GM21529 (cell line): Measurements from ENCODE around the gene CA5A.
"Not testable (repeated sequence)": the region's sequence is repeated elsewhere in the genome, so short reads cannot be mapped to it uniquely, and the experiment has no call there.

ENCODE experiments used
- ATAC-seq: cut with Tn5 transposase; IDR thresholded peaks from one replicate; pipeline ENCODE4 v1.9.1; 2021; ENCODE audit not compliant: unreplicated experiment

Gene CA5A

DNA sequence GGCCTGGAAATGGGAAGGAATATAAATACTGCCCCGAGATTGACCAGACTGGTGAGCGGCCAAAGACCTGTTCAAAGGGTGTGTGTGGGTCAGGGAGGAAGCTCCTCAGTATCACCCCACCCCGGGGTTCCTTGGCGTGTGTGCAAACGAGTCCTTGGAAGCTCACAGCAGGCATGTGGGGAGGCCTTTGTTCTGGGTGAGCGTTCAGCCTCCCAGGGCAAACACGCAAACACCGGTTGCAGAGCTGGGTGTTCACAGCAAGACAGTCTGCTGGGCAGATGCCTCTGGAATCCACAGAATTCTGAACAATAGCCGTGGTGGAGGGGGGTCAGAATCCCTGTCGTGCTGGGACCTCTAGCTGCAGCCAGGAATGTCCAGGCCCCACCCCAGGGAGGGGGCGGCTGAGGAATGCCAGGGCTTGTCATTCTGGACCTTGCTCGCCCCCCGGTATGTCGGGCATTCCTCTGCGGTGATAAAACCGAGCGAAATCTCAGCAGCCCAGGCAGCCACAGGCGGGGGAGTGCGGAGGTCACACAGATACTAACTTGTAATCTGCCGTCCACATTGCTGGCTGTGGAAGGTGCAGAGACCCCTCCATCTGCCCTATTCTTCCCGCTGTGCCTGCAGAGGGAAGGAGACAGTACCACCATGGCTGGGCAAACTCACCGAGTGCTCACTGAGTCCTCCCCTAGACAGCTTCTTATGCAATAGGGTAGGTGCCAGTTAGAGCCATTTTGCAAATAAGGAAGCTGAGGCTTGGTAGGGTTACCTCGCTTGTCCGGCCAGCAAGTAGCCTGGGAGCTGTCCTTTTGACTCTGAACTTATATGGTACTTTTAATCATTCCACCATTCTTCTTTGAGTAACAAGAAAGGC, 65.7 kb downstream of the CA5A start:
- ATAC-seq: not testable (repeated sequence)

DNA sequence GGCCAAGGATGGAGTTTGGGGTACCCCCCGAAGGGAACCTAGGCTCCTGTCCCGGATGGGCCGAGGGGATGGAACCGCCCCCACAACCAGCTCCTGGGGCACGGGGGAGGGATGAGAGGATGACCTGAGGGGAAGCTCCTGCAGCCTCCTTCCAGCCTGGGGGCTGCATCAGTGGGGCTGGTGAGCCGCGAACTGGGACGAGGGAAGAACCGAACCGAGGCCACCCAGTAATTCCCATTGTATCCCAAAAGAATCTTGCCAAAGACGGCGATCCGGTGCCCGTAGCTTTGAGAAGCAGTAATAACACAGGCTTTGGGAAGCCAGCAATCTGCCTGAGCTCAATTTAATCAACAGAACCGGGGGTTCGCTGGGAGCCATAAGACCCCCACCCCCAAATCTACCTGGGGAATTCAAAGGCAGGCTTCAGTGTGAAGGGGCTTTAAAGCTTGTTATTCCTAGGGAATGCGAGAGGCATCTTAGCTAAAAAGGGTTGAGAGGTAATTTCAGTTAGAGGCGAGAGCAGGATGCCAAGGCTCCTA, 66.4 kb downstream of the CA5A start:
- ATAC-seq: not testable (repeated sequence)

DNA sequence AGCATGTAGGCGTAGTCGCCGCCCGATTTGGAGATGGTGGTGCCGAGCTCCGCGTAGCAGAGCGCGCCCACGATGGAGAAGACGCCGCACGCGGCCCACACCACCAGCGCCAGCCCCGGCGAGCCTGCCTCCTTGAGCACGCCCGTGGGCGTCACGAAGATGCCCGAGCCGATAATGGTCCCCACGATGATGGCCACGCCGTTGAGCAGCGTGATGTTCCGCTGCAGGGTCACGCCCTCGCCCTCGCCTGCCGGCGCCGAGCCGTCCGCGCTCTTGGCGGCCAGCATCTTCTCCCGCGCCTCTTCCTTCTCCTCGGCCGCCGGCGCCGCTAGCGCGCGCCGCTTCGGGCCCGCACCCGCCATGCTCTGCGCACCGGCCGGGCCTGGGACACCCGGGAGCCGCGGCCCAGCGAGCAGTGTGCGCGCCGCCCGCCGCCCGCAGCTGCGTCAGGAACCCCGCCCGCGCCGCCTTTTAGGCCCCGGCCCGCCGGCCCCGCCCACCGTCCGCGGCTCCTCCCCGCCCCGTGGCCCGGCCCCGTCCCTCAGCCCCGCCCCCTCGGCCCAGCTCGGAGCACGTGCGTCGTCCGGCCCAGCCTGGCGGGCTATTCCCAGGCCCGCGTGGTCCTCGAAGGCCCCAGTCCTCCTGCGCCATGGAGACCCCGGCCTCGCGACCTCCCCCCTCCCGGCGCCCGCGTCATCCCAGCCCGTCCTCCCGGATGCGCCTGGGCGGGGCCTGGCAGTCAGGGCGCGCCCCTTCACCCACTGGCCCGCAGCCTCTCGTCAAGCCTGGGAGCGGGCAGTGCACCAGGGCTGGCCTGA, 67.1 kb downstream of the CA5A start, which contains the start of gene SLC7A5:
TSS of gene SLC7A5 (minus strand) at position 447 of the 818 bp plus-strand sequence. CDS start at position 362, 85 bp downstream.
- peak; percentile 50 for ATAC-seq

GRCh38 chr16:87868254-87869029, 67.9 kb downstream of the CA5A start:
- ATAC-seq: peak; percentile 32

DNA sequence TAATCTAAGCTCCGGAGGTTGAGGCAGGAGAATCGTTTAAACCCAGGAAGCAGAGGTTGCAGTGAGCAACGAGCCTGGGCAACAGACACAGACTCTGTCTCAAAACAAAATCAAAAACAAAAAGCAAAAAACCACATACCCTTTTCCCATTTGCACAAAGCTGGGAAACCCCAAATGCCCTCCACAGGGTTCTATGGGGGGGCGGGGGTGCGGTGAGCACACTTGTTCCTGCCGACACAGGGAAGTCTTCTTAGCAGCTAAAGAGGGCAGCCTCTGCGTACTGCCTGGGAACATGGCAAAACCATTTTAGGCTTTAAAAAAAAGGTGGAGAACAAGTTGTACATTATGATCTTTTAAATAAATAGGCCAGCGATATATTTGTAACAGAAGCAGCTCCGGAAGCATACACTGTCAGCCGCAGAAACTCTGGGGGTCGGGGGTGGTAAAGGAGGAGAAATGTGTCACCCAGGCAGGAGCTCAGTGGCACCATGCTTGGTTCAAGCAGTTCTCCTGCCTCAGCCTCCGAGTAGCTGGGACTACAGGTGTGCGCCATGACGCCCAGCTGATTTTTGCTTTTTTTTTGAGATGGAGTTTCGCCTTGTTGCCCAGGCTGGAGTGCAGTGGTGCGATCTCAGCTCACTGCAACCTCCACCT, 70.3 kb downstream of the CA5A start:
- ATAC-seq: not testable (repeated sequence)

GRCh38 chr16:87864331-87864989, 71.9 kb downstream of the CA5A start:
- ATAC-seq: no peak

DNA sequence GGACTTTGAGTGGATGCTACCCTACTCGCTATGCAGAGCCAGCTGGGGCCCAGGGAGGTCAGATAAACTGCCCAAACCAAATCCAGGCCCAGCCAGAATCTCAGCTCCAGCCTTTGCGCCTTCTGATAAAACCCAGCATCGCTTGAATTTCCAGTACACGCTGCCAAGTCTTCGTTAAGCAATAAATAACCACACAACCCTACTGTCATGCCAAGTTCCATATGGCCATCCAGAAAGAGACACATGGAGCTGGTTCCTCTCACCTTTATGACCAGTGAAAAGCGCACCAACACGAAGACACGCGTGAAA, 73.0 kb downstream of the CA5A start:
- ATAC-seq: not testable (repeated sequence)

GRCh38 chr16:87862597-87863326, 73.6 kb downstream of the CA5A start:
- ATAC-seq: not testable (repeated sequence)

GRCh38 chr16:87861300-87862099, 74.8 kb downstream of the CA5A start:
- ATAC-seq: not testable (repeated sequence)

DNA sequence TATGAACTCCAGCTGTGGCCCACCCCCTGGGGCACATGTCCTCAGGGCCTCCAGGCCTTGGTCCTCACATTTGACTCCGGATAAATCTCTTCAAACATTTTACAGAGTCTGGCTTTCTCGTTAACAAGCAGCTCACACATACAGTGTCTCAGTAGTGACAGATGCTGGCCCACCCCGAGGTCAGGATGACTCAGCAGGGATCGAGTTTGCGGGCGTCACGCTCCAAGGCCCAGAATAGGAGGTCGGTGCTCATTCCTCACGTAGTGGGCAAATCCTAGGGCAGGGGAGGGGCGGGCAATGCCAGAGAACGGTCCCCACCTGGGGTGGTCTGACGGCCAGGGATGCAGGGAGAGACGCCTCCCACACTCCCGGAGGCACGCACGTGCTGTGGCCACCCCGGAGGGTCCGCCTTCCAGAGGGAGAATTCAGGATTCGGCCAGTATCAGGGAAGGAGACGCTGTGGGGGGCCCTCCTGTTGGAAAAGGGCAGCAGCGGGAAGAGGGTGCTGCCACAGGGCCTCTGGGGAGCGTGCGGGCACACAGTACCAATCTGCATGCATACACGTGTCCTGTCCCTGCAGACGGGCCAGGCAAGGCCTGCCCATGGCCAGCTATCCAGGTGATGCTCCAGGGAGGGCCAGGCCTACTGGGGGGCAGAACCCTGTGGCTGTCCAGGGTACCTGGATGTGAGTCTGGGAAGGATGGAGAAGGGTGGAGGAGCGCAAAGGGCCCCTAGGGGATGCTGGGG, 75.6 kb downstream of the CA5A start:
- no peak for ATAC-seq

DNA sequence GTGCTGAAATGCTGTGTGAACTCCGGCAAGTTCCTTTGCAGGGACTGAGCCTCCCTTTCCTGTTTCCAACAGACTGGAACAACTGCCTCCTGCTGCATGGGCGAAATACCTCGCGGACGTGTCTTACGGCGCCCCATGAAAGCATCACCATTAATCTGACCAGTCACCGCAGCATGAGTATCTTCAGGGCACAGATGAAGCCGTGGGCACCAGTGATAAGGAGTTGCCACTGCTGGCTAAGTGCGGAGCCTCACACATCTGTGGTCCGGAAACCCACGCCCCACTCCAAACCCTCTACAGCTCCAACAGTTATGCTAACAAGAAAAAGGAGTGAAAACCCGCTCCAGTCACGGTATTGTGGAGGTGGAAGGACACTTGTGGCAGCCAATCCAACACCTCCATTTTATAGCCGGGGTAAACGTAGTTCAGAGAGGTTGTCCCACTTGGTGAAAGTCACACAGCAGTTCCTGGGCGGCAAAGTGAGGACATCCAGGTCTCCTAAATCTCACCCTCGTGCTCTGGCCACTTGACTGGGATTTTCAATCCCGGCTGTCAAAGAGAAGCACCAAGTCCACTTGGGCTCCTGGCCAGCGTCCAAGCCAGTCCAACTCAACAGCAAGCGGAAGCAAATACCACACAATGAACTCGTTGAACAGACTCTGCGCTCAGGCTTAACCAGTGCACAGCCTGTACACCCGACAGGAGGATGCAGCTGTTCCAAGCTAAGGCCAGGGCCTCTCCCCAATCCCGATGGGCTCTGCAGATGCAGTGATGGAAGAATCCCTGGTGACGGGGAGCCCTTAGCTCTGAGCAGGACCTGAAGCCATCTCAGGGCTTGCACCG, 78.0 kb downstream of the CA5A start:
- not testable (repeated sequence) for ATAC-seq

DNA sequence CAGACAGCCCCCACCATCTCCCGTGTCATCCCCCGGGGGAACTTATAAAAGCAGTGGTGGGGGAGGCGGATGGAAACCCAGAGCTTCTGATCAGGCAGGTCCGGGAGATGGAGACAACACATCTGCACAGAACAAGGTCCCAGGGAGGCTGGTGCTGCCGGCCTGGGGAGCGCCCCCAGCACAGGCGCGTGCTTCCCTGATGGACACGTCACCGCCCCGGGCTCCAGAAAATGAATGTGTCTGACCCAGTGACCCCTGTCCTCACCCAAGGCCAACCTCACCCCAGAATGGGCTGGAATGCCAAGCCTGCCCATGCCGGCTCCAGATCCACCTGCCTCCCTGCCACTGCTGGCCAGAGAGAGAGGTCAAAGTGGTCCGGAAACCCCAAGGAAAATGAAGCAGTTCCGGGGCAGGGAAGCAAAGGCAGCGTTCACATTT, 79.5 kb downstream of the CA5A start:
- ATAC-seq: no peak

DNA sequence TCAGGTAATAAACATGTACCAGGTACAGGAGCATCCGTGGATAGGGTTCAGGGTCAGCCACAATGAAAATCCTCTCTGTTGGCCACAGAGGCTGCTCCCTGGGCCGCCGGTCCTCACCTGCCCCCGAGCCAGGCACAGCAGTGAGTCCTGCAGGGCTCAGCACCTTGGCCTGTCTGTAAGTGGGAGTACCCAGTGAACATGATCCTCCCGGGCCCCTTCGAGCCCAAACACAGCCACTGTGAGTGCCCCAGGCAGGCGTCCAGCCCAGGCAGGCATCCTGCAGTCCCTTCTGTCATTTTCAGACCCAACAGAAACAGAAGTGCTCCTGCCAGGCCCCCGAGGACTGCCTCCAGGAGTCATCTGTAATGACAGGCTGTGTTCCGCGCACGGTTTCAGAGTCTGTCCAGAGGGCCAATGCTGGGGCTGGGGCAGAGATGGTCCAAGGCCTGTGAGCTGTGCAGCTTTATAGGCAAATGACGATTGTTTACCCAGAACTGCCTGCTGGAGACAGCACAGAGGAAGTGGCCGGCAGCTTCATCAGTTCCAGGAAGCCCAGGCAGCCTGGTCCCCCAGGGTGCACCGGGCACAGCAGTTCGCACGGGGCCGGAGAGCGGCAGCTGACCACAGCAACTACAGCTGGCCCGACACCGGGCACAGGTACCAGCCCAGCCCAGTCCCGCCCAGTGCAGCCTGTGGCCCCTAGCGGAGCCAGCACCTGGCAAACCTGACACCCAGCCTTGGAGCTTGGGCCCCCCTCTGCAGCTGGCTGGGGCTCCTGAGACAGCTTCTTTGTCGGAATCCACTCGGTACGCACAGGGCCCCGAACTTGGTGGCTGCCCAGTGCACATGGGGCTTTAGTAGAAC, 80.2 kb downstream of the CA5A start:
- ATAC-seq: no peak

GRCh38 chr16:87854907-87855683, 81.2 kb downstream of the CA5A start:
- ATAC-seq: no peak
